GM06990 (cell line): ENCODE results near the gene CRYGD.

Experiments used
- DNase-seq: peaks from one replicate; pipeline ENCODE4 v3.0.0-alpha.2; 2011; ENCODE audit not compliant: insufficient read length; ENCODE audit errors: extremely low read depth
- H3K27me3 ChIP-seq: replicated peaks from 2 replicates; pipeline ENCODE4 v1.6.0; 2011; ENCODE audit warnings: low read length; ENCODE audit not compliant: control insufficient read depth, insufficient read depth
- H3K36me3 ChIP-seq: 2 replicates; pipeline ENCODE4 v1.5.1; 2011; ENCODE audit warnings: low read length; ENCODE audit not compliant: control insufficient read depth, insufficient read depth
- H3K4me3 ChIP-seq: replicated peaks from 2 replicates; pipeline ENCODE4 v1.5.1; 2011; ENCODE audit warnings: low read depth, mild to moderate bottlenecking, control low read depth, low read length
- CTCF ChIP-seq: IDR thresholded peaks from 2 replicates; pipeline ENCODE4 v1.5.1; 2011; ENCODE audit warnings: low read length, control low read depth, mild to moderate bottlenecking, inconsistent platforms; ENCODE audit not compliant: insufficient read depth, poor library complexity, severe bottlenecking

The CRYGD gene

GRCh38 chr2:208150956-208151355, 26.6 kb upstream of the CRYGD start:
- Histone ChIP-seq H3K4me3 (no peak overlapping the region), H3K27me3 (no peaks in the 10 kb centered on the region), H3K36me3 (no peaks in the 10 kb centered on the region)
- no peak for DNase-seq
- TF ChIP-seq CTCF, result no peak

- no peaks in the 10 kb centered on the region for H3K27me3 ChIP-seq
- DNase-seq, result no peak
- no peaks in the 10 kb centered on the region for H3K36me3 ChIP-seq
- no peak for TF ChIP-seq CTCF
- no peak overlapping the region for H3K4me3 ChIP-seq
Measured at GRCh38 chr2:208150094-208150493, 25.8 kb upstream of the CRYGD start.

- no peaks in the 10 kb centered on the region for H3K27me3 ChIP-seq
- no peak for DNase-seq
- no peaks in the 10 kb centered on the region for H3K36me3 ChIP-seq
- TF ChIP-seq CTCF, result no peak
- no peak overlapping the region for H3K4me3 ChIP-seq
Measured at GRCh38 chr2:208148803-208149202, 24.5 kb upstream of the CRYGD start.

- no peak for DNase-seq
- Histone ChIP-seq H3K4me3 (no peak overlapping the region), H3K36me3 (no peaks in the 10 kb centered on the region), H3K27me3 (no peaks in the 10 kb centered on the region)
- TF ChIP-seq CTCF, result no peak
Measured at GRCh38 chr2:208147759-208148158, 23.4 kb upstream of the CRYGD start.

GRCh38 chr2:208147008-208147407, 22.7 kb upstream of the CRYGD start:
- H3K4me3 ChIP-seq, result no peak overlapping the region
- no peak for DNase-seq
- H3K27me3 ChIP-seq, result no peaks in the 10 kb centered on the region
- no peak for TF ChIP-seq CTCF
- H3K36me3 ChIP-seq, result no peaks in the 10 kb centered on the region

- Histone ChIP-seq H3K36me3 (no peaks in the 10 kb centered on the region), H3K4me3 (no peak within 1 kb of the TSS), H3K27me3 (no peaks in the 10 kb centered on the region)
- no peak for TF ChIP-seq CTCF
- no peak for DNase-seq
Measured at GRCh38 chr2:208146006-208146405, 21.7 kb upstream of the CRYGD start, which contains the start of gene CRYGB. CRYGB (minus strand) TSS chr2:208146158; CDS start chr2:208146120, 38 bp downstream.
